GM12878 (cell line): ENCODE results near the gene SLC13A3. TPM values are rescaled to one million over a fixed set of nuclear protein-coding genes. Genes with fewer than 3 reads are reported as not detected.

Source experiments
- ATAC-seq: fragments of 200-7000 bp; cut with Tn5 transposase; 3 replicates; pipeline ENCODE4 v1.9.1; 2020; ENCODE audit warnings: mild to moderate bottlenecking, moderate library complexity
- BruUV-seq: library from RNA; stranded (reverse); fragments of 400-500 nt; replicated peaks from 2 replicates; lab custom pipeline; 2021; lab: Mats Ljungman, UMichigan
- CTCF ChIA-PET: fragments of 300-600 bp; sonication (Branson Sonifier 250); formaldehyde crosslinking; extraction: SDS; loops from one replicate; lab custom pipeline; 2021; ENCODE audit warnings: inconsistent platforms; lab: Yijun Ruan, JAX
- POLR2A ChIA-PET: fragments of 350-600 bp; formaldehyde crosslinking; extraction: SDS; loops from one replicate; lab custom pipeline; 2021; ENCODE audit warnings: inconsistent platforms; lab: Charles Lee
- RAD21 ChIA-PET: fragments of 300-600 bp; sonication (Branson Sonifier 250); formaldehyde crosslinking; loops from one replicate; lab custom pipeline; 2023; ENCODE audit warnings: antibody characterized with exemption; ENCODE audit not compliant: unreplicated experiment; lab: Charles Lee
- SMC1A ChIA-PET: fragments of 300-600 bp; sonication (Branson Sonifier 250); formaldehyde crosslinking; loops from one replicate; lab custom pipeline; 2023; ENCODE audit not compliant: unreplicated experiment, uncharacterized antibody; lab: Charles Lee
- DNase-seq: peaks from one replicate; pipeline ENCODE4 v3.0.0-alpha.2; 2011; ENCODE audit warnings: low read depth, low spot score
- FAIRE-seq: peaks from 3 replicates; lab custom pipeline; 2011; peaks lifted over from hg19 to GRCh38; lab: Jason Lieb, UNC
- H2AFZ ChIP-seq: 2 replicates; pipeline ENCODE4 v1.6.0; 2011; ENCODE audit warnings: low read depth, low read length, control low read depth; ENCODE audit not compliant: control insufficient read depth
- H3K27ac ChIP-seq: 2 replicates; pipeline ENCODE4 v1.5.1; 2011; ENCODE audit warnings: control low read depth; ENCODE audit not compliant: control insufficient read depth, insufficient read depth
- H3K27me3 ChIP-seq, 2 experiments: replicated peaks in 1 of 2; 2 replicates each; pipeline versions ENCODE4 v1.6.0 to v1.6.1; 2011; ENCODE audit warnings: low read length in 1 of 2; ENCODE audit not compliant: control insufficient read depth in 2 of 2, insufficient read depth in 2 of 2
- H3K36me3 ChIP-seq, 2 experiments: 2 replicates each; pipeline ENCODE4 v1.5.1; 2011; ENCODE audit warnings: low read length in 1 of 2; ENCODE audit not compliant: control insufficient read depth in 2 of 2, insufficient read depth in 2 of 2
- H3K4me1 ChIP-seq: 2 replicates; pipeline ENCODE4 v1.6.1; 2011; ENCODE audit warnings: mild to moderate bottlenecking, low read length, moderate library complexity, mixed read lengths; ENCODE audit not compliant: control insufficient read depth, insufficient read depth
- H3K4me2 ChIP-seq: 2 replicates; pipeline ENCODE4 v1.6.0; 2011; ENCODE audit warnings: control low read depth; ENCODE audit not compliant: control insufficient read depth, insufficient read depth
- H3K4me3 ChIP-seq: fragments of 200-600 bp; sonication (generic); 2 replicates; pipeline ENCODE4 v1.5.1; 2016
- H3K79me2 ChIP-seq: 2 replicates; pipeline ENCODE4 v1.6.0; 2011; ENCODE audit warnings: low read length; ENCODE audit not compliant: control insufficient read depth, insufficient read depth
- H3K9ac ChIP-seq: 2 replicates; pipeline ENCODE4 v1.8.0; 2011; ENCODE audit warnings: low read length, control low read depth, mixed read lengths; ENCODE audit not compliant: control insufficient read depth, insufficient read depth
- H3K9me3 ChIP-seq: replicated peaks from 3 replicates; pipeline ENCODE4 v1.5.1; 2011; ENCODE audit warnings: mild to moderate bottlenecking, low read length; ENCODE audit not compliant: control insufficient read depth, insufficient read depth
- H4K20me1 ChIP-seq: 2 replicates; pipeline ENCODE4 v1.6.0; 2011; ENCODE audit not compliant: control insufficient read depth, insufficient read depth
- YY1 ChIP-seq: IDR thresholded peaks from 2 replicates; pipeline ENCODE4 v1.6.1; 2011; ENCODE audit warnings: low read depth, mild to moderate bottlenecking, low read length
- WGBS: methylation state at CpG from one replicate; pipeline ENCODE4 v1.1.6; 2016; ENCODE audit warnings: low lambda C conversion rate; ENCODE audit not compliant: insufficient replicate concordance, insufficient coverage; ENCODE audit errors: missing lambda C conversion rate; 5-methylcytosine and 5-hydroxymethylcytosine counted together
- in situ Hi-C: fragments of 300-500 bp; cut with MboI; formaldehyde crosslinking; loops from 9 replicates; pipeline ENCODE4 v1.14.3; 2018; ENCODE audit warnings: mixed read lengths
- intact Hi-C: fragments of 100-400 bp; cut with micrococcal nuclease; formaldehyde crosslinking; loops from one replicate; pipeline ENCODE4 v1.14.2; 2022; ENCODE audit not compliant: unreplicated experiment
- polyA plus RNA-seq, 11 experiments: library from polyadenylated mRNA; depleted of rRNA in 4 of 11; unstranded in 6 of 11; stranded (reverse) in 5 of 11; fragments of >200 nt; fragmentation: Nextera tagmentation in 4 of 11; fragmentation: Illumina TruSeq in 1 of 11; extraction: Ambion mirVana in 4 of 11; extraction: Trizol in 1 of 11; gene quantifications; 1 replicate in 1 of 11; 2 replicates in 10 of 11; pipeline versions ENCODE4 v1.2.1 to v1.2.3, GENCODE V29; 2011 to 2016; ENCODE audit warnings: inconsistent platforms in 2 of 11, missing spikeins in 2 of 11, low read depth in 1 of 11
- total RNA-seq, 4 experiments: library from RNA; depleted of rRNA in 3 of 4; stranded (reverse); fragments of >200 nt in 3 of 4; fragmentation: Illumina TruSeq in 1 of 4; extraction: Trizol in 1 of 4; gene quantifications; 2 replicates each; pipeline versions ENCODE4 v1.2.1 to v1.2.3, GENCODE V29; 2013 to 2021
- TF ChIP-seq, protein P1 (sequence below): fragments of 450-650 bp; IDR thresholded peaks from 2 replicates; pipeline ENCODE4 v1.6.1; 2016; ENCODE audit warnings: mild to moderate bottlenecking, moderate library complexity, borderline replicate concordance

Gene SLC13A3
- total and polyA plus RNA-seq, 10 of the 15 experiments (the other 5 are each of a cell fraction or from before 2014, with no cell fraction given): 0.03 to 0.76 (median 0.07) TPM; not detected in 4

DNA sequence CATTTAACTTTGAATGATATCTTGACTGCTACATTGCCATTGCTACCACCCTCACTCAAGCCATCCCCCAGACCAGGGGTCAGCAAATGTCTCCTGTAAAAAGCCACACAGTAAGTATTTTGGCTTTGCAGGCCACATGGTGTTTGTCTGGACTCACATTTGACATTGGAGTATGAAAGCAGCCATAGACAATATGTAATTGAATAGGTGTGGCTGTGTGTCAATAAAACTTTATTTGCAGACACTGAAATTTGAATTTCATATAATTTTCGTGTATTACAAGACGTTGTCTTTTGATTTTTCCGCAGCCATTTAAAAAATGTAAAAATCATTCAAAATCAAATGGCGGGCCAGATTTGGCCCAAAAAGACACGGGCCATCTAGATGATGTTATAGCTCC is 64.5 kb downstream of the SLC13A3 start:
- Histone ChIP-seq H3K79me2 (no peaks in the 10 kb centered on the region), H3K9me3 (no peaks in the 10 kb centered on the region), H2AFZ (no peak overlapping the region), H3K27ac (no peak overlapping the region), H3K4me3 (no peak overlapping the region), H3K27me3 (no peaks in the 10 kb centered on the region), H3K9ac (no peak overlapping the region), H3K36me3 (no peaks in the 10 kb centered on the region), H4K20me1 (no peaks in the 10 kb centered on the region), H3K4me1 (peaks cover 12% of the 10 kb centered on the region), H3K4me2 (no peak overlapping the region)
- DNase-seq (no peak), FAIRE-seq (no peak), ATAC-seq (no peak)
- BruUV-seq: no TSS peak
- in situ Hi-C loops (no loop called here), intact Hi-C loops (no loop called here)
- ChIA-PET POLR2A (interaction anchor here (1.2 kb wide), 1 partner anchor 34 kb away, joined by 3 read pairs; no protein-coding TSS in a partner anchor), CTCF (interaction anchor here (0.9 to 2.6 kb wide), 4 partner anchors 25 to 94 kb away, joined by 3 to 7 read pairs (median 3); no protein-coding TSS in a partner anchor), SMC1A (interaction anchor here (0.9 to 1.7 kb wide), 3 partner anchors 13 to 42 kb away, joined by 3 to 7 read pairs (median 4); partner anchors contain the start of gene OCSTAMP), RAD21 (interaction anchor here (0.8 to 1.0 kb wide), 2 partner anchors 12 to 13 kb away, joined by 3 read pairs; no protein-coding TSS in a partner anchor)
- TF ChIP-seq, protein P1, sequence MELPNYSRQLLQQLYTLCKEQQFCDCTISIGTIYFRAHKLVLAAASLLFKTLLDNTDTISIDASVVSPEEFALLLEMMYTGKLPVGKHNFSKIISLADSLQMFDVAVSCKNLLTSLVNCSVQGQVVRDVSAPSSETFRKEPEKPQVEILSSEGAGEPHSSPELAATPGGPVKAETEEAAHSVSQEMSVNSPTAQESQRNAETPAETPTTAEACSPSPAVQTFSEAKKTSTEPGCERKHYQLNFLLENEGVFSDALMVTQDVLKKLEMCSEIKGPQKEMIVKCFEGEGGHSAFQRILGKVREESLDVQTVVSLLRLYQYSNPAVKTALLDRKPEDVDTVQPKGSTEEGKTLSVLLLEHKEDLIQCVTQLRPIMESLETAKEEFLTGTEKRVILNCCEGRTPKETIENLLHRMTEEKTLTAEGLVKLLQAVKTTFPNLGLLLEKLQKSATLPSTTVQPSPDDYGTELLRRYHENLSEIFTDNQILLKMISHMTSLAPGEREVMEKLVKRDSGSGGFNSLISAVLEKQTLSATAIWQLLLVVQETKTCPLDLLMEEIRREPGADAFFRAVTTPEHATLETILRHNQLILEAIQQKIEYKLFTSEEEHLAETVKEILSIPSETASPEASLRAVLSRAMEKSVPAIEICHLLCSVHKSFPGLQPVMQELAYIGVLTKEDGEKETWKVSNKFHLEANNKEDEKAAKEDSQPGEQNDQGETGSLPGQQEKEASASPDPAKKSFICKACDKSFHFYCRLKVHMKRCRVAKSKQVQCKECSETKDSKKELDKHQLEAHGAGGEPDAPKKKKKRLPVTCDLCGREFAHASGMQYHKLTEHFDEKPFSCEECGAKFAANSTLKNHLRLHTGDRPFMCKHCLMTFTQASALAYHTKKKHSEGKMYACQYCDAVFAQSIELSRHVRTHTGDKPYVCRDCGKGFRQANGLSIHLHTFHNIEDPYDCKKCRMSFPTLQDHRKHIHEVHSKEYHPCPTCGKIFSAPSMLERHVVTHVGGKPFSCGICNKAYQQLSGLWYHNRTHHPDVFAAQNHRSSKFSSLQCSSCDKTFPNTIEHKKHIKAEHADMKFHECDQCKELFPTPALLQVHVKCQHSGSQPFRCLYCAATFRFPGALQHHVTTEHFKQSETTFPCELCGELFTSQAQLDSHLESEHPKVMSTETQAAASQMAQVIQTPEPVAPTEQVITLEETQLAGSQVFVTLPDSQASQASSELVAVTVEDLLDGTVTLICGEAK: peak; percentile 83
- no peak for TF ChIP-seq YY1
- 60% methylated on average over 5 of the region's 5 CpGs for WGBS
